BLaER1 treated with 17β-estradiol and CSF1 and Interleukin-3, amounts not matched to agents 10 nM and 100 nM (cell line): ENCODE results near the gene AFF1.
A peak's percentile ranks its signal among the peaks of the same experiment; 100 is the strongest.
"Not testable (repeated sequence)": the region's sequence is repeated elsewhere in the genome, so short reads cannot be mapped to it uniquely, and the experiment has no call there.

ENCODE experiments used
- H3K27ac ChIP-seq, 11 experiments: shearing (Covaris generic); formaldehyde crosslinking; 2 replicates each; pipeline ENCODE4 v1.8.1; 2022
- H3K27me3 ChIP-seq, 11 experiments: shearing (Covaris generic); formaldehyde crosslinking; 2 replicates each; pipeline ENCODE4 v1.8.1; 2022
- H3K36me3 ChIP-seq, 11 experiments: shearing (Covaris generic); formaldehyde crosslinking; 2 replicates each; pipeline ENCODE4 v1.8.1; 2022
- H3K4me1 ChIP-seq, 10 experiments: shearing (Covaris generic); formaldehyde crosslinking; 2 replicates each; pipeline ENCODE4 v1.8.1; 2022
- H3K4me2 ChIP-seq, 11 experiments: shearing (Covaris generic); formaldehyde crosslinking; 2 replicates each; pipeline ENCODE4 v1.8.1; 2022
- H3K4me3 ChIP-seq, 10 experiments: shearing (Covaris generic); formaldehyde crosslinking; 2 replicates each; pipeline ENCODE4 v1.8.1; 2022
- H3K9ac ChIP-seq, 11 experiments: shearing (Covaris generic); formaldehyde crosslinking; 2 replicates each; pipeline ENCODE4 v1.8.1; 2022
- H3K9me3 ChIP-seq, 11 experiments: shearing (Covaris generic); formaldehyde crosslinking; replicated peaks in 1 of 11; 2 replicates each; pipeline ENCODE4 v1.8.1; 2022
- H4K20me1 ChIP-seq, 11 experiments: shearing (Covaris generic); formaldehyde crosslinking; 2 replicates each; pipeline ENCODE4 v1.8.1; 2022
- Cebpa-rat ChIP-seq, 11 experiments: shearing (Covaris generic); IDR thresholded peaks; 2 replicates each; pipeline ENCODE4 v1.8.1; 2022

Gene AFF1

GRCh38 chr4:87030755-87031441, 96.1 kb downstream of the AFF1 start:
- no peak overlapping the region for H3K9ac ChIP-seq
- H3K36me3 ChIP-seq, result peaks cover 0 to 43% (median 16%) of the 10 kb centered on the region in 11 experiments; a peak in 12 of 22 replicates
- no peaks in the 10 kb centered on the region for H3K27me3 ChIP-seq
- no peak for TF ChIP-seq Cebpa-rat (IDR thresholded peaks at IDR 0.05)
- peaks cover 98 to 100% (median 100%) of the 10 kb centered on the region in 11 experiments for H4K20me1 ChIP-seq
- H3K4me3 ChIP-seq, result no peak overlapping the region
- H3K4me2 ChIP-seq, result peak overlapping the region; percentile 4 to 58 (median 26); a peak in 15 of 22 replicates
- H3K4me1 ChIP-seq, result peaks cover 72 to 100% (median 97%) of the 10 kb centered on the region in 10 experiments
- 0 out of 22 replicates have a peak overlapping the region, but pooled peaks of 1 of the 11 experiments have one; percentile 6 for H3K27ac ChIP-seq
- no peaks in the 10 kb centered on the region for H3K9me3 ChIP-seq

GRCh38 chr4:87031920-87032319, 97.1 kb downstream of the AFF1 start:
- H3K27me3 ChIP-seq, result no peaks in the 10 kb centered on the region
- H3K36me3 ChIP-seq, result peaks cover 0 to 43% (median 16%) of the 10 kb centered on the region in 11 experiments; a peak in 12 of 22 replicates
- peak overlapping the region in 8 of 11 experiments; percentile 8 to 58 (median 22); a peak in 8 of 22 replicates for H3K4me2 ChIP-seq
- H3K27ac ChIP-seq, result no peak overlapping the region
- no peak overlapping the region for H3K9ac ChIP-seq
- H3K4me1 ChIP-seq, result peaks cover 72 to 100% (median 97%) of the 10 kb centered on the region in 10 experiments
- H3K4me3 ChIP-seq, result no peak overlapping the region
- no peak for TF ChIP-seq Cebpa-rat (IDR thresholded peaks at IDR 0.05)
- H3K9me3 ChIP-seq, result no peaks in the 10 kb centered on the region
- peaks cover 98 to 100% (median 100%) of the 10 kb centered on the region in 11 experiments for H4K20me1 ChIP-seq

- no peaks in the 10 kb centered on the region for H3K27me3 ChIP-seq
- no peaks in the 10 kb centered on the region for H3K9me3 ChIP-seq
- no peak overlapping the region for H3K4me3 ChIP-seq
- no peak overlapping the region for H3K9ac ChIP-seq
- TF ChIP-seq Cebpa-rat (IDR thresholded peaks at IDR 0.05), result no peak
- H4K20me1 ChIP-seq, result peaks cover 98 to 100% (median 100%) of the 10 kb centered on the region in 11 experiments
- peaks cover 0 to 37% (median 14%) of the 10 kb centered on the region in 11 experiments; a peak in 12 of 22 replicates for H3K36me3 ChIP-seq
- peaks cover 77 to 100% (median 97%) of the 10 kb centered on the region in 10 experiments for H3K4me1 ChIP-seq
- peak overlapping the region in 7 of 11 experiments; percentile 4 to 52 (median 13); a peak in 11 of 22 replicates for H3K4me2 ChIP-seq
- H3K27ac ChIP-seq, result 0 out of 22 replicates have a peak overlapping the region, but pooled peaks of 1 of the 11 experiments have one; percentile 5
Observed at GRCh38 chr4:87032884-87033533, 98.2 kb downstream of the AFF1 start.

- H3K4me2 ChIP-seq, result peak overlapping the region; percentile 11 to 69 (median 40); a peak in 18 of 22 replicates
- no peaks in the 10 kb centered on the region for H3K9me3 ChIP-seq
- no peak overlapping the region for H3K27ac ChIP-seq
- peaks cover 0 to 29% (median 9%) of the 10 kb centered on the region in 11 experiments; a peak in 13 of 22 replicates for H3K36me3 ChIP-seq
- no peak overlapping the region for H3K4me3 ChIP-seq
- H3K4me1 ChIP-seq, result peaks cover 85 to 100% (median 98%) of the 10 kb centered on the region in 10 experiments
- H3K9ac ChIP-seq, result no peak overlapping the region
- no peaks in the 10 kb centered on the region for H3K27me3 ChIP-seq
- no peak for TF ChIP-seq Cebpa-rat (IDR thresholded peaks at IDR 0.05)
- peaks cover 99 to 100% (median 100%) of the 10 kb centered on the region in 11 experiments for H4K20me1 ChIP-seq
Observed at GRCh38 chr4:87033902-87034301, 99.1 kb downstream of the AFF1 start.

- TF ChIP-seq Cebpa-rat (IDR thresholded peaks at IDR 0.05), result no peak
- peak overlapping the region; percentile 14 to 75 (median 69); a peak in 13 of 22 replicates for H3K4me2 ChIP-seq
- no peak overlapping the region for H3K27ac ChIP-seq
- no peak overlapping the region for H3K9ac ChIP-seq
- peaks cover 86 to 100% (median 98%) of the 10 kb centered on the region in 10 experiments for H3K4me1 ChIP-seq
- H3K36me3 ChIP-seq, result peaks cover under 1 to 29% (median 4%) of the 10 kb centered on the region in 11 experiments; a peak in 12 of 22 replicates
- no peak overlapping the region for H3K4me3 ChIP-seq
- no peaks in the 10 kb centered on the region for H3K27me3 ChIP-seq
- no peaks in the 10 kb centered on the region for H3K9me3 ChIP-seq
- peaks cover 99 to 100% (median 100%) of the 10 kb centered on the region in 11 experiments for H4K20me1 ChIP-seq
Observed at GRCh38 chr4:87034527-87034926, 99.7 kb downstream of the AFF1 start.

GRCh38 chr4:87035881-87036509, 101.2 kb downstream of the AFF1 start:
- Histone ChIP-seq H3K27ac (peak overlapping the region in 1 of 11 experiments; percentile 5; a peak in 1 of 22 replicates), H3K4me3 (no peak overlapping the region), H4K20me1 (peaks cover 99 to 100% (median 100%) of the 10 kb centered on the region in 11 experiments), H3K9me3 (no peaks in the 10 kb centered on the region), H3K27me3 (no peaks in the 10 kb centered on the region), H3K9ac (peak overlapping the region in 1 of 11 experiments; percentile 1; a peak in 1 of 22 replicates), H3K36me3 (peaks cover 0 to 32% (median 9%) of the 10 kb centered on the region in 11 experiments; a peak in 11 of 22 replicates), H3K4me2 (peak overlapping the region; percentile 37 to 75 (median 69); a peak in 21 of 22 replicates), H3K4me1 (peaks cover 75 to 100% (median 95%) of the 10 kb centered on the region in 10 experiments)
- no peak for TF ChIP-seq Cebpa-rat (IDR thresholded peaks at IDR 0.05)

- no peak for TF ChIP-seq Cebpa-rat (IDR thresholded peaks at IDR 0.05)
- H3K4me1 ChIP-seq, result peaks cover 78 to 100% (median 96%) of the 10 kb centered on the region in 10 experiments
Observed at GRCh38 chr4:87036713-87037112, 101.9 kb downstream of the AFF1 start.

GRCh38 chr4:87037171-87037570, 102.4 kb downstream of the AFF1 start:
- not testable (repeated sequence) for H3K9ac ChIP-seq, H3K9me3 ChIP-seq, H3K27me3 ChIP-seq, H3K4me3 ChIP-seq
- Histone ChIP-seq H3K4me1 (peaks cover 83 to 100% (median 96%) of the 10 kb centered on the region in 10 experiments), H3K27ac (peak overlapping the region in 7 of 11 experiments; percentile 3 to 45 (median 23); a peak in 9 of 22 replicates), H3K36me3 (peaks cover 0 to 31% (median 13%) of the 10 kb centered on the region in 11 experiments; a peak in 11 of 22 replicates), H4K20me1 (peaks cover 99 to 100% (median 100%) of the 10 kb centered on the region in 11 experiments), H3K4me2 (peak overlapping the region; percentile 54 to 76 (median 69))

More at GRCh38 chr4:87036713-87037112, 101.9 kb downstream of the AFF1 start:
- Histone ChIP-seq H3K9me3 (no peaks in the 10 kb centered on the region), H3K4me3 (no peak overlapping the region), H3K9ac (no peak overlapping the region; a peak in 1 of 22 replicates), H3K4me2 (peak overlapping the region; percentile 54 to 76 (median 69); a peak in 21 of 22 replicates), H4K20me1 (peaks cover 99 to 100% (median 100%) of the 10 kb centered on the region in 11 experiments), H3K27ac (peak overlapping the region in 4 of 11 experiments; percentile 20 to 45 (median 33); a peak in 6 of 22 replicates), H3K27me3 (no peaks in the 10 kb centered on the region), H3K36me3 (peaks cover 0 to 32% (median 13%) of the 10 kb centered on the region in 11 experiments; a peak in 11 of 22 replicates)
